A549 (cell line): Measurements from ENCODE around the gene PIP5K1B. TPM values are rescaled to one million over a fixed set of nuclear protein-coding genes. Genes with fewer than 3 reads are reported as not detected.

Experiments used
- ATAC-seq, 2 experiments: fragments of 200-7000 bp in 1 of 2; fragments of >200 bp in 1 of 2; cut with Nextera tagmentation in 1 of 2; cut with Tn5 transposase in 1 of 2; 3 replicates each; pipeline versions ENCODE4 v1.8.0 to v1.9.1; 2018 to 2020; ENCODE audit warnings: mild to moderate bottlenecking in 1 of 2, moderate library complexity in 1 of 2
- CTCF ChIA-PET: fragments of 300-600 bp; sonication (Branson Sonifier 250); formaldehyde crosslinking; extraction: SDS; loops from one replicate; lab custom pipeline; 2021; ENCODE audit warnings: antibody characterized with exemption, inconsistent platforms; lab: Yijun Ruan, JAX
- POLR2A ChIA-PET: fragments of 350-600 bp; formaldehyde crosslinking; extraction: SDS; loops from one replicate; lab custom pipeline; 2021; ENCODE audit warnings: antibody characterized with exemption, inconsistent platforms; lab: Yijun Ruan, JAX
- DNase-seq, 2 experiments: peaks; one replicate each; pipeline versions ENCODE4 v3.0.0 to v3.0.0-alpha.2; 2011 to 2016; ENCODE audit warnings: low read depth in 1 of 2, low spot score in 1 of 2
- FAIRE-seq: peaks from 2 replicates; lab custom pipeline; 2011; peaks lifted over from hg19 to GRCh38; lab: Jason Lieb, UNC
- H3K27ac ChIP-seq, 2 experiments: fragments of >200 bp; sonication (Bioruptor Twin); formaldehyde crosslinking; 3 replicates each; pipeline ENCODE4 v1.5.1; 2016 to 2017
- H3K4me1 ChIP-seq: fragments of >200 bp; sonication (Bioruptor Twin); formaldehyde crosslinking; 3 replicates; pipeline ENCODE4 v1.6.1; 2016
- H3K4me2 ChIP-seq: fragments of >200 bp; sonication (Bioruptor Twin); formaldehyde crosslinking; 3 replicates; pipeline ENCODE4 v1.6.1; 2016
- H3K4me3 ChIP-seq: fragments of >200 bp; sonication (Bioruptor Twin); formaldehyde crosslinking; 3 replicates; pipeline ENCODE4 v1.5.1; 2016
- H3K9me3 ChIP-seq: fragments of >200 bp; sonication (Bioruptor Twin); formaldehyde crosslinking; 3 replicates; pipeline ENCODE4 v1.6.1; 2016
- BHLHE40 ChIP-seq: IDR thresholded peaks from 2 replicates; pipeline ENCODE4 v1.6.1; 2012; ENCODE audit warnings: low read depth, low read length, inconsistent platforms
- CBX2 ChIP-seq: fragments of 200-600 bp; sonication (generic); IDR thresholded peaks from 2 replicates; pipeline ENCODE4 v1.6.1; 2016; ENCODE audit warnings: low read depth, mild to moderate bottlenecking, borderline replicate concordance
- CEBPB ChIP-seq, 2 experiments: fragments of >200 bp in 1 of 2; sonication (Bioruptor Twin) in 1 of 2; formaldehyde crosslinking in 1 of 2; IDR thresholded peaks; 2 replicates each; pipeline ENCODE4 v1.6.1; 2012 to 2016
- EHF ChIP-seq: fragments of 250-450 bp; sonication (Bioruptor Pico); IDR thresholded peaks from 2 replicates; pipeline ENCODE4 v1.5.0; 2020; ENCODE audit warnings: mild to moderate bottlenecking
- EHMT2 ChIP-seq: fragments of 200-600 bp; sonication (generic); IDR thresholded peaks from 2 replicates; pipeline ENCODE4 v1.6.1; 2016; ENCODE audit warnings: antibody characterized with exemption, low read depth, mild to moderate bottlenecking, moderate library complexity
- FOSB ChIP-seq: fragments of 250-450 bp; sonication (Bioruptor Pico); IDR thresholded peaks from 2 replicates; pipeline ENCODE4 v1.5.0; 2020; ENCODE audit warnings: mild to moderate bottlenecking, moderate library complexity
- GATA3 ChIP-seq: IDR thresholded peaks from 2 replicates; pipeline ENCODE4 v1.6.1; 2012; ENCODE audit warnings: borderline replicate concordance
- HOXB13 ChIP-seq: fragments of 250-450 bp; sonication (Bioruptor Pico); IDR thresholded peaks from 2 replicates; pipeline ENCODE4 v1.5.0; 2020; ENCODE audit warnings: low read depth, mild to moderate bottlenecking, moderate library complexity
- JUN ChIP-seq, 2 experiments: fragments of >200 bp; sonication (Bioruptor Twin); formaldehyde crosslinking; IDR thresholded peaks; 2 replicates in 1 of 2; 3 replicates in 1 of 2; pipeline ENCODE4 v1.6.1; 2016 to 2017
- JUNB ChIP-seq: fragments of >200 bp; sonication (Bioruptor Twin); formaldehyde crosslinking; IDR thresholded peaks from 2 replicates; pipeline ENCODE4 v1.6.1; 2016
- KDM1A ChIP-seq: fragments of 200-600 bp; sonication (generic); IDR thresholded peaks from 2 replicates; pipeline ENCODE4 v1.6.1; 2016; ENCODE audit warnings: low read depth, mild to moderate bottlenecking
- MAZ ChIP-seq: fragments of 150-350 bp; IDR thresholded peaks from 2 replicates; pipeline ENCODE4 v1.6.1; 2014; ENCODE audit warnings: antibody characterized with exemption, low read depth, low read length, borderline replicate concordance
- NR3C1 ChIP-seq: fragments of >200 bp; sonication (Bioruptor Twin); formaldehyde crosslinking; IDR thresholded peaks from 3 replicates; pipeline ENCODE4 v1.6.1; 2017
- POLR2AphosphoS2 ChIP-seq: conservative IDR thresholded peaks from 2 replicates; pipeline ENCODE4 v1.6.1; 2012; ENCODE audit warnings: low read length, improper control_type of control experiment, inconsistent platforms
- RAD21 ChIP-seq, 2 experiments: fragments of >200 bp in 1 of 2; sonication (Bioruptor Twin) in 1 of 2; formaldehyde crosslinking in 1 of 2; IDR thresholded peaks in 1 of 2; conservative IDR thresholded peaks in 1 of 2; 2 replicates in 1 of 2; 3 replicates in 1 of 2; pipeline ENCODE4 v1.6.1; 2012 to 2018; ENCODE audit warnings: inconsistent platforms in 1 of 2
- RCOR1 ChIP-seq: fragments of 150-350 bp; IDR thresholded peaks from 2 replicates; pipeline ENCODE4 v1.6.1; 2014; ENCODE audit warnings: antibody characterized with exemption, low read length, low read depth
- SREBF2 ChIP-seq: fragments of 450-650 bp; IDR thresholded peaks from 2 replicates; pipeline ENCODE4 v1.6.1; 2014; ENCODE audit warnings: mild to moderate bottlenecking, moderate library complexity
- TFCP2L1 ChIP-seq: fragments of 250-450 bp; sonication (Bioruptor Pico); IDR thresholded peaks from 2 replicates; pipeline ENCODE4 v1.5.0; 2021; ENCODE audit warnings: mild to moderate bottlenecking
- TP53 ChIP-seq: fragments of 250-450 bp; sonication (Bioruptor Pico); IDR thresholded peaks from 2 replicates; pipeline ENCODE4 v1.5.0; 2021; ENCODE audit warnings: mild to moderate bottlenecking, moderate library complexity
- ZC3H11A ChIP-seq: fragments of 450-650 bp; IDR thresholded peaks from 2 replicates; pipeline ENCODE4 v1.6.1; 2014; ENCODE audit warnings: antibody characterized with exemption, mild to moderate bottlenecking
- ZNF302 ChIP-seq: fragments of 250-450 bp; sonication (Bioruptor Pico); IDR thresholded peaks from 2 replicates; pipeline ENCODE4 v1.9.0; 2021; ENCODE audit warnings: inconsistent platforms, mild to moderate bottlenecking, moderate library complexity
- ZSCAN20 ChIP-seq: fragments of 250-450 bp; sonication (Bioruptor Pico); IDR thresholded peaks from 2 replicates; pipeline ENCODE4 v1.8.0; 2022; ENCODE audit warnings: mild to moderate bottlenecking, moderate library complexity
- WGBS: methylation state at CpG from one replicate; pipeline ENCODE4 v1.1.6; 2017; ENCODE audit errors: missing lambda C conversion rate; 5-methylcytosine and 5-hydroxymethylcytosine counted together
- polyA plus RNA-seq, 4 experiments: library from polyadenylated mRNA; depleted of rRNA in 3 of 4; stranded (reverse); fragments of >200 nt; fragmentation: RNase III in 1 of 4; extraction: RNeasy Plus Mini Kit Qiagen cat#74134 plus additional on column Dnase treatment in 1 of 4; gene quantifications; 2 replicates in 3 of 4; 3 replicates in 1 of 4; pipeline ENCODE4 v1.2.3, GENCODE V29; 2011 to 2017
- TF ChIP-seq, protein P1 (sequence below): fragments of >200 bp; sonication (Bioruptor Twin); formaldehyde crosslinking; IDR thresholded peaks from 3 replicates; pipeline ENCODE4 v1.5.1; 2016
- TF ChIP-seq, protein P2 (sequence below): IDR thresholded peaks from 2 replicates; pipeline ENCODE4 v1.6.1; 2012
- TF ChIP-seq, protein P3 (sequence below): fragments of 200-600 bp; sonication (generic); IDR thresholded peaks from 2 replicates; pipeline ENCODE4 v1.6.1; 2016; ENCODE audit warnings: antibody characterized with exemption, mild to moderate bottlenecking, moderate library complexity

The PIP5K1B gene
- polyA plus RNA-seq, 2 of the 4 experiments (the other 2 are of a cell fraction), result not detected

DNA sequence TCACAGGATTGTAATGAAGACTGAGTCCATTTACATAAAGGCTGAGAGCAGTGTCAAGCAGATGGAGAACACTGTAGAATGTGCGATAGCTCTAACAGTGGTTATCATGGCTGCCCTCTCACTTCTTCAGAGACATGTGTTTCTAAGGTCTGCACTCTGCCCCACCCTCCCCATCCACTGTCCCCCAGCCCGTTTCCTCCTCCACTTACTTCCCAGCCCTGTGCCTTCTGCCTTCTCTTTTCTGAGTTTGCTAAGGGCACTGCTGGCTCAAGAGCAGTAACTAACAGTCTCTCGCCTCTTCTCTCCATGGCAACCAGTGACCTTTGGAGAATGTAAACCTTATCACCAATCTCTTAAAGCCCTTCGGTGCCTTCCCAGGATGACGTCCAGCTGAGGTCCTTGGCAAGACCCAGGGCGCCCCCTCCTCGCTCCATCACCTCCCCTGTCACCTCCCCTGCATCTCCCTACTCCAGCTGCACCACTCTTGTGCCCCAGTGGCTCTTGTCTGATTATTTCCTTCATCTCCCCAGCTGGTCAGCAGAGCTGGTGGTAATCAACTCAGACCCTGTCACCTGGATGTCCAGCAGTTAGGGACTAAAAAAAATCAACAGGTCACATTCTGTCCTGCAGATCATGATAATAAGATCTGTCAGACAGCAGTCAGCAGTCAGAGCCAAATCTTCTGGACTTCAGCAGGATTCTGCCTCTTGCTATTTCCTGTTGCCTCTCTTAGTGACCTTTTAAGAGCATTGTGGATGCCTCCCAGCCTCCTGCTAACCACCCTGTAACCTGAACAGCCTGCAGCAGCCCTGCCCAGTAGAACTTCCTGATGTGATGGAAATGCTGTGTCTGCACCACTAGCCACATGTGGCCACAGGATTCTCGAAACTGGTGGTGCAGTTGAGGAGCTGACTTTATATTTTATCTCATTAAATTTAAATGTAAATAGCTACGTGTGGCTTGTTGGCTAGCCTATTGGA, 339.5 kb downstream of the PIP5K1B start:
- FAIRE-seq (no peak), DNase-seq (no peak), ATAC-seq (no peak)
- ChIA-PET CTCF (interaction anchor here (0.6 to 12.4 kb wide), 7 partner anchors 9 to 216 kb away, joined by 3 to 84 read pairs (median 9); partner anchors contain the start of gene FXN), POLR2A (interaction anchor here (1.8 kb wide), 1 partner anchor 9 kb away, joined by 6 read pairs; the partner anchor contains the start of gene FXN)
- 76% methylated on average over 9 of the region's 9 CpGs for WGBS
- H3K27ac ChIP-seq, result no peak overlapping the region
- no peaks in the 10 kb centered on the region for H3K4me1 ChIP-seq
- TF ChIP-seq NR3C1 (no peak), POLR2AphosphoS2 (no peak), FOSB (CRISPR knock-in tag) (no peak), SREBF2 (no peak), TP53 (CRISPR knock-in tag) (no peak), CBX2 (no peak), TFCP2L1 (CRISPR knock-in tag) (no peak), ZNF302 (CRISPR knock-in tag) (no peak)
- TF ChIP-seq, protein P1, sequence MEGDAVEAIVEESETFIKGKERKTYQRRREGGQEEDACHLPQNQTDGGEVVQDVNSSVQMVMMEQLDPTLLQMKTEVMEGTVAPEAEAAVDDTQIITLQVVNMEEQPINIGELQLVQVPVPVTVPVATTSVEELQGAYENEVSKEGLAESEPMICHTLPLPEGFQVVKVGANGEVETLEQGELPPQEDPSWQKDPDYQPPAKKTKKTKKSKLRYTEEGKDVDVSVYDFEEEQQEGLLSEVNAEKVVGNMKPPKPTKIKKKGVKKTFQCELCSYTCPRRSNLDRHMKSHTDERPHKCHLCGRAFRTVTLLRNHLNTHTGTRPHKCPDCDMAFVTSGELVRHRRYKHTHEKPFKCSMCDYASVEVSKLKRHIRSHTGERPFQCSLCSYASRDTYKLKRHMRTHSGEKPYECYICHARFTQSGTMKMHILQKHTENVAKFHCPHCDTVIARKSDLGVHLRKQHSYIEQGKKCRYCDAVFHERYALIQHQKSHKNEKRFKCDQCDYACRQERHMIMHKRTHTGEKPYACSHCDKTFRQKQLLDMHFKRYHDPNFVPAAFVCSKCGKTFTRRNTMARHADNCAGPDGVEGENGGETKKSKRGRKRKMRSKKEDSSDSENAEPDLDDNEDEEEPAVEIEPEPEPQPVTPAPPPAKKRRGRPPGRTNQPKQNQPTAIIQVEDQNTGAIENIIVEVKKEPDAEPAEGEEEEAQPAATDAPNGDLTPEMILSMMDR, result no peak
- H3K9me3 ChIP-seq, result no peaks in the 10 kb centered on the region
- no peak overlapping the region for H3K4me3 ChIP-seq
- no peak overlapping the region for H3K4me2 ChIP-seq

DNA sequence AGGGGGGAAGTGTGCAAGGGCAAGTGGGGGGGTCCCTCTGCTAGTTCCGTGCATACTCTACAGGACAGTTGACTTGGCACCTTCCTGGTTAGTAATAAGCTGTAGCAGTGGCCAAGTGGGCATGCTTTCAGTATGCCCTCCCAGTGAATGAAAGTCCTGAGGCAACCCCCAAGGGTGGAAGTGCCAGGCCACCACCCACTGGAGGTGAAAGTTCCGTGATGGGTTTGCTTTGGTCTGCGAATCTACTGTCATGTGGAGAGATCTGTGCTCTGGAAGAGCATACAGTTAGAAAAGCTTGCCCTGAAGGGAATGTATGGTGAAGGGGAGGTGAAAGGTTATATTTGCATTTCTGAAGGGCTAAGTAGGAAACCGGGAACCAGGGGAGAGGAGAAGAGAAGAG, 340.8 kb downstream of the PIP5K1B start:
- ATAC-seq (no peak), DNase-seq (no peak), FAIRE-seq (no peak)
- TF ChIP-seq CEBPB (IDR thresholded peaks at IDR 0.05), result no peak
- no peak for TF ChIP-seq ZC3H11A
- TF ChIP-seq RCOR1, result no peak
- TF ChIP-seq BHLHE40, result no peak
- no peak for TF ChIP-seq TFCP2L1 (CRISPR knock-in tag)
- TF ChIP-seq GATA3, result no peak
- no peak for TF ChIP-seq JUN (IDR thresholded peaks at IDR 0.05)
- TF ChIP-seq, protein P2, sequence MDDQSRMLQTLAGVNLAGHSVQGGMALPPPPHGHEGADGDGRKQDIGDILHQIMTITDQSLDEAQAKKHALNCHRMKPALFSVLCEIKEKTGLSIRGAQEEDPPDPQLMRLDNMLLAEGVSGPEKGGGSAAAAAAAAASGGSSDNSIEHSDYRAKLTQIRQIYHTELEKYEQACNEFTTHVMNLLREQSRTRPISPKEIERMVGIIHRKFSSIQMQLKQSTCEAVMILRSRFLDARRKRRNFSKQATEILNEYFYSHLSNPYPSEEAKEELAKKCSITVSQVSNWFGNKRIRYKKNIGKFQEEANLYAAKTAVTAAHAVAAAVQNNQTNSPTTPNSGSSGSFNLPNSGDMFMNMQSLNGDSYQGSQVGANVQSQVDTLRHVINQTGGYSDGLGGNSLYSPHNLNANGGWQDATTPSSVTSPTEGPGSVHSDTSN, result no peak
- TF ChIP-seq ZSCAN20, result no peak
- no peak for TF ChIP-seq EHF
- no peak for TF ChIP-seq RAD21 (conservative IDR thresholded peaks at IDR 0.05 in 1 of 2, IDR thresholded peaks at IDR 0.05 in 1 of 2)
- Histone ChIP-seq H3K4me2 (no peak overlapping the region), H3K9me3 (no peaks in the 10 kb centered on the region), H3K27ac (no peak overlapping the region), H3K4me3 (no peak overlapping the region), H3K4me1 (no peaks in the 10 kb centered on the region)
- 90% methylated on average over 4 of the region's 4 CpGs for WGBS
- CTCF ChIA-PET, result interaction anchor here (0.8 to 12.4 kb wide), 5 partner anchors 8 to 629 kb away, joined by 3 to 84 read pairs (median 9); partner anchors contain the start of gene FXN
- POLR2A ChIA-PET, result interaction anchor here (0.6 to 1.8 kb wide), 2 partner anchors 10 to 147 kb away, joined by 3 to 6 read pairs; partner anchors contain the start of gene FXN

DNA sequence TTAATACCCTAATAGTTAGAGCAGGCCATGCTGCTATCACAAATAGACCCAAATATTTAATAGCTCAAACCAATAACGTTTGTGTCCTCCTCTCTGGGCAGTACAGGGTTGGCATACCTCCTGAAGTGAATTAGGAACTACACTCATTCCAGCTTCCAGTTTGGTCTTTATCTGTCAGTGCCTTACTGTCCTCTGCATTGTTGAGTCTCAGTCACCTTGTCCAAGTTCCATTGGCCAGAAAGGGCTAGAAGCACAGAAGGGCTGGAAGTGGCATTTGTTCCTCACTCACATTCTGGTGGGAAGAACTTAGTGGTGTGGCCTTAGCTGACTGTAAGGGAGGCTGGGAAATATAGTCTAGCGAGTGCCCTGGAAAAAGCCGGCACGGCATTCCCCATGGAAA, 341.7 kb downstream of the PIP5K1B start:
- ChIA-PET CTCF (interaction anchor here (1.1 to 12.4 kb wide), 4 partner anchors 7 to 146 kb away, joined by 3 to 84 read pairs (median 16); partner anchors contain the start of gene FXN), POLR2A (no interaction called here)
- FAIRE-seq (no peak), ATAC-seq (no peak), DNase-seq (no peak)
- no peak for TF ChIP-seq MAZ
- no peak for TF ChIP-seq JUNB
- TF ChIP-seq, protein P3, sequence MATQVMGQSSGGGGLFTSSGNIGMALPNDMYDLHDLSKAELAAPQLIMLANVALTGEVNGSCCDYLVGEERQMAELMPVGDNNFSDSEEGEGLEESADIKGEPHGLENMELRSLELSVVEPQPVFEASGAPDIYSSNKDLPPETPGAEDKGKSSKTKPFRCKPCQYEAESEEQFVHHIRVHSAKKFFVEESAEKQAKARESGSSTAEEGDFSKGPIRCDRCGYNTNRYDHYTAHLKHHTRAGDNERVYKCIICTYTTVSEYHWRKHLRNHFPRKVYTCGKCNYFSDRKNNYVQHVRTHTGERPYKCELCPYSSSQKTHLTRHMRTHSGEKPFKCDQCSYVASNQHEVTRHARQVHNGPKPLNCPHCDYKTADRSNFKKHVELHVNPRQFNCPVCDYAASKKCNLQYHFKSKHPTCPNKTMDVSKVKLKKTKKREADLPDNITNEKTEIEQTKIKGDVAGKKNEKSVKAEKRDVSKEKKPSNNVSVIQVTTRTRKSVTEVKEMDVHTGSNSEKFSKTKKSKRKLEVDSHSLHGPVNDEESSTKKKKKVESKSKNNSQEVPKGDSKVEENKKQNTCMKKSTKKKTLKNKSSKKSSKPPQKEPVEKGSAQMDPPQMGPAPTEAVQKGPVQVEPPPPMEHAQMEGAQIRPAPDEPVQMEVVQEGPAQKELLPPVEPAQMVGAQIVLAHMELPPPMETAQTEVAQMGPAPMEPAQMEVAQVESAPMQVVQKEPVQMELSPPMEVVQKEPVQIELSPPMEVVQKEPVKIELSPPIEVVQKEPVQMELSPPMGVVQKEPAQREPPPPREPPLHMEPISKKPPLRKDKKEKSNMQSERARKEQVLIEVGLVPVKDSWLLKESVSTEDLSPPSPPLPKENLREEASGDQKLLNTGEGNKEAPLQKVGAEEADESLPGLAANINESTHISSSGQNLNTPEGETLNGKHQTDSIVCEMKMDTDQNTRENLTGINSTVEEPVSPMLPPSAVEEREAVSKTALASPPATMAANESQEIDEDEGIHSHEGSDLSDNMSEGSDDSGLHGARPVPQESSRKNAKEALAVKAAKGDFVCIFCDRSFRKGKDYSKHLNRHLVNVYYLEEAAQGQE, result no peak
- TF ChIP-seq EHMT2, result no peak
- TF ChIP-seq HOXB13 (CRISPR knock-in tag), result no peak
- TF ChIP-seq, protein P2, result no peak
- TF ChIP-seq KDM1A, result no peak
- no peaks in the 10 kb centered on the region for H3K4me1 ChIP-seq
- H3K9me3 ChIP-seq, result no peaks in the 10 kb centered on the region
- no peak overlapping the region for H3K27ac ChIP-seq
- no peak overlapping the region for H3K4me3 ChIP-seq
- 75% methylated on average over 4 of the region's 4 CpGs for WGBS
- no peak overlapping the region for H3K4me2 ChIP-seq
